Sigmoid colon (tissue), 4 donors: ENCODE data around the gene ABHD17C.
"Not testable (repeated sequence)": the region's sequence is repeated elsewhere in the genome, so short reads cannot be mapped to it uniquely, and the experiment has no call there.

Source experiments
- CTCF ChIP-seq, 4 experiments: fragments of 450-650 bp in 3 of 4; fragments of 200-600 bp in 1 of 4; IDR thresholded peaks; one replicate each; pipeline ENCODE4 v1.5.1; 2016 to 2019; ENCODE audit warnings: antibody characterized with exemption in 4 of 4, mild to moderate bottlenecking in 3 of 4, moderate library complexity in 2 of 4
- EP300 ChIP-seq, 4 donors: sonication (generic); formaldehyde crosslinking; IDR thresholded peaks; one replicate each; pipeline ENCODE4 v1.6.1; 2017; ENCODE audit warnings: antibody characterized with exemption in 4 of 4
- POLR2A ChIP-seq, 2 donors: fragments of 450-650 bp; IDR thresholded peaks; one replicate each; pipeline ENCODE4 v1.6.1; 2016; ENCODE audit warnings: antibody characterized with exemption in 2 of 2, mild to moderate bottlenecking in 2 of 2, moderate library complexity in 2 of 2
- POLR2AphosphoS5 ChIP-seq, 4 donors: sonication (generic); formaldehyde crosslinking; IDR thresholded peaks; one replicate each; pipeline ENCODE4 v1.6.1; 2017; ENCODE audit warnings: antibody characterized with exemption in 4 of 4

- not testable (repeated sequence) for TF ChIP-seq EP300, CTCF, POLR2A, POLR2AphosphoS5 (IDR thresholded peaks at IDR 0.05)
Measured at GRCh38 chr15:80647424-80647823, 47.7 kb upstream of the ABHD17C start.
